Natural killer cell (primary cell): ENCODE data around the gene CHRD. TPM values are rescaled to one million over a fixed set of nuclear protein-coding genes. Genes with fewer than 3 reads are reported as not detected.

Experiments
- ATAC-seq, 3 donors: fragments of 150-1000 bp in 2 of 3; fragments of 200-7000 bp in 1 of 3; cut with Tn5 transposase; 1 replicate in 1 of 3; 2 replicates in 2 of 3; pipeline ENCODE4 v1.10.0; 2021; ENCODE audit warnings: mild to moderate bottlenecking in 2 of 3, moderate library complexity in 2 of 3
- DNase-seq, 2 donors: peaks; one replicate each; pipeline versions ENCODE4 v3.0.0 to v3.0.0-alpha.2; 2013 to 2021; ENCODE audit warnings: mixed read lengths in 1 of 2
- H3K27ac ChIP-seq: one replicate; pipeline ENCODE4 v1.5.1; 2013; ENCODE audit warnings: mild to moderate bottlenecking, low read length
- H3K27me3 ChIP-seq: one replicate; pipeline ENCODE4 v1.6.1; 2013; ENCODE audit warnings: low read length; ENCODE audit not compliant: control insufficient read depth, insufficient read depth
- H3K36me3 ChIP-seq: one replicate; pipeline ENCODE4 v1.6.1; 2013; ENCODE audit warnings: low read length; ENCODE audit not compliant: control insufficient read depth, insufficient read depth
- H3K4me1 ChIP-seq: one replicate; pipeline ENCODE4 v1.6.1; 2013; ENCODE audit warnings: low read length; ENCODE audit not compliant: control insufficient read depth, insufficient read depth
- H3K4me3 ChIP-seq: one replicate; pipeline ENCODE4 v1.5.1; 2013; ENCODE audit warnings: low read length
- H3K9me3 ChIP-seq: one replicate; pipeline ENCODE4 v1.6.1; 2013; ENCODE audit warnings: low read length; ENCODE audit not compliant: control insufficient read depth, insufficient read depth
- H3K27ac Mint-ChIP-seq, 2 donors: one replicate each; pipeline ENCODE4 v1.8.0; 2022; ENCODE audit warnings: mild to moderate bottlenecking in 2 of 2, mixed read lengths in 2 of 2, moderate library complexity in 1 of 2
- H3K27me3 Mint-ChIP-seq, 2 donors: one replicate each; pipeline ENCODE4 v1.8.0; 2022; ENCODE audit warnings: low read depth in 2 of 2, mixed read lengths in 2 of 2
- H3K36me3 Mint-ChIP-seq: one replicate; pipeline ENCODE4 v1.8.0; 2022; ENCODE audit warnings: mixed read lengths
- H3K4me1 Mint-ChIP-seq, 2 donors: one replicate each; pipeline ENCODE4 v1.8.0; 2022; ENCODE audit warnings: mixed read lengths in 2 of 2
- H3K4me3 Mint-ChIP-seq: one replicate; pipeline ENCODE4 v1.8.0; 2022; ENCODE audit warnings: mild to moderate bottlenecking, moderate library complexity, mixed read lengths
- H3K9me3 Mint-ChIP-seq, 2 donors: one replicate each; pipeline ENCODE4 v1.8.0; 2022; ENCODE audit warnings: mixed read lengths in 2 of 2
- WGBS: methylation state at CpG from one replicate; pipeline ENCODE4 v1.1.7; 2013; ENCODE audit warnings: missing lambda C conversion rate; ENCODE audit not compliant: insufficient coverage; 5-methylcytosine and 5-hydroxymethylcytosine counted together
- intact Hi-C: fragments of 100-400 bp; cut with micrococcal nuclease; formaldehyde crosslinking; loops from one replicate; pipeline ENCODE4 v1.14.2; 2022
- total RNA-seq, 4 donors: library from RNA; stranded (reverse); fragments of 120-200 nt in 1 of 4; gene quantifications; one replicate each; pipeline versions ENCODE4 v1.2.3 to v1.2.4, GENCODE V29; 2013 to 2022
- TF ChIP-seq, protein P1 (sequence below): fragments of 200-600 bp; IDR thresholded peaks from one replicate; pipeline ENCODE4 v1.8.0; 2022; ENCODE audit warnings: antibody characterized with exemption

CHRD gene
- total RNA-seq, 3 donors from 2014 or later (not counting 1 experiment from before 2014, with no cell fraction given): 0.78 TPM; not detected in 2

DNA sequence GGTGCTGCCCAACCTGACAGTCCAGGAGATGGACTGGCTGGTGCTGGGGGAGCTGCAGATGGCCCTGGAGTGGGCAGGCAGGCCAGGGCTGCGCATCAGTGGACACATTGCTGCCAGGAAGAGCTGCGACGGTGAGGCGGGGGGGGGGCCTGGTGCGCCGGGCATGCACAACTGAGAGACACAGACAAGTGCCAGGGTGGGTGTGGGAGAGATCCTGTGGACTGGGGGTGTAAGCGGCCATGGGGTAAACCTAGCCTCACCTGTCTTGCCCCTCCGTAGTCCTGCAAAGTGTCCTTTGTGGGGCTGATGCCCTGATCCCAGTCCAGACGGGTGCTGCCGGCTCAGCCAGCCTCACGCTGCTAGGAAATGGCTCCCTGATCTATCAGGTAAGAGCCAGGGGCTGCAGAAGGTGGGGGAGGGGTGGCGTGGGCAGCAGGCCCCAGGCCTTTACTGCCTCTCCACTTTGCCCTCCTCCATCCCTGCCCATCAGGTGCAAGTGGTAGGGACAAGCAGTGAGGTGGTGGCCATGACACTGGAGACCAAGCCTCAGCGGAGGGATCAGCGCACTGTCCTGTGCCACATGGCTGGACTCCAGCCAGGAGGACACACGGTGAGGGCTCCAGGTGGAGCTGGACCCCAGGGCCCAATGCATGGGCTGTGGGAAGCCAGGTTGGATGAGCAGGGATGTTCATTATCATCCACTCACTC lies 3.3 kb downstream of the CHRD start:
- WGBS: 90% methylated on average over 15 of the region's 15 CpGs
- no peak for ATAC-seq
- H3K27me3 ChIP-seq: peaks cover 23% of the 10 kb centered on the region
- H3K4me3 Mint-ChIP-seq: no peak overlapping the region
- H3K4me3 ChIP-seq: no peak overlapping the region
- H3K4me1 ChIP-seq: peaks cover 14% of the 10 kb centered on the region
- no peaks in the 10 kb centered on the region for H3K36me3 ChIP-seq
- no peaks in the 10 kb centered on the region for H3K36me3 Mint-ChIP-seq
- peaks cover 13 to 53% of the 10 kb centered on the region in 2 donors for H3K27me3 Mint-ChIP-seq
- TF ChIP-seq, protein P1, sequence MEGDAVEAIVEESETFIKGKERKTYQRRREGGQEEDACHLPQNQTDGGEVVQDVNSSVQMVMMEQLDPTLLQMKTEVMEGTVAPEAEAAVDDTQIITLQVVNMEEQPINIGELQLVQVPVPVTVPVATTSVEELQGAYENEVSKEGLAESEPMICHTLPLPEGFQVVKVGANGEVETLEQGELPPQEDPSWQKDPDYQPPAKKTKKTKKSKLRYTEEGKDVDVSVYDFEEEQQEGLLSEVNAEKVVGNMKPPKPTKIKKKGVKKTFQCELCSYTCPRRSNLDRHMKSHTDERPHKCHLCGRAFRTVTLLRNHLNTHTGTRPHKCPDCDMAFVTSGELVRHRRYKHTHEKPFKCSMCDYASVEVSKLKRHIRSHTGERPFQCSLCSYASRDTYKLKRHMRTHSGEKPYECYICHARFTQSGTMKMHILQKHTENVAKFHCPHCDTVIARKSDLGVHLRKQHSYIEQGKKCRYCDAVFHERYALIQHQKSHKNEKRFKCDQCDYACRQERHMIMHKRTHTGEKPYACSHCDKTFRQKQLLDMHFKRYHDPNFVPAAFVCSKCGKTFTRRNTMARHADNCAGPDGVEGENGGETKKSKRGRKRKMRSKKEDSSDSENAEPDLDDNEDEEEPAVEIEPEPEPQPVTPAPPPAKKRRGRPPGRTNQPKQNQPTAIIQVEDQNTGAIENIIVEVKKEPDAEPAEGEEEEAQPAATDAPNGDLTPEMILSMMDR: no peak
- peaks cover 0 to 20% of the 10 kb centered on the region in 2 donors for H3K4me1 Mint-ChIP-seq
- H3K9me3 Mint-ChIP-seq: no peaks in the 10 kb centered on the region
- no peak overlapping the region for H3K27ac ChIP-seq
- intact Hi-C loops: no loop called here
- no peak overlapping the region for H3K27ac Mint-ChIP-seq
- DNase-seq: no peak
- no peaks in the 10 kb centered on the region for H3K9me3 ChIP-seq

DNA sequence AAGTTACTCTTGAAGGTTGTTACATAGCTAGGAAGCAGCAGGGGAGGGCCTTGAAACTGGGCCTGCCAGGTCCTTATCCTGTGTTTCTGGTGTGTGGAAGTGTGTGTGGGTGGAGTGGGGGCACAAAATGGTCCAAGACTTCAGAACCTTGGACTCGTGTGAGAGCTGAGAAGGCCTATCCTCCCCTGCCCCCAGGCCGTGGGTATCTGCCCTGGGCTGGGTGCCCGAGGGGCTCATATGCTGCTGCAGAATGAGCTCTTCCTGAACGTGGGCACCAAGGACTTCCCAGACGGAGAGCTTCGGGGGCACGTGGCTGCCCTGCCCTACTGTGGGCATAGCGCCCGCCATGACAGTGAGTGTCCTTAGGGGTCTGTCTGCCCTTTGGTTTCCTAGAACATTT lies 4.5 kb downstream of the CHRD start:
- no peaks in the 10 kb centered on the region for H3K9me3 Mint-ChIP-seq
- no peak overlapping the region for H3K4me3 Mint-ChIP-seq
- peaks cover 1 to 44% of the 10 kb centered on the region in 2 donors for H3K27me3 Mint-ChIP-seq
- Histone ChIP-seq H3K27ac (no peak overlapping the region), H3K4me3 (no peak overlapping the region), H3K27me3 (peaks cover 19% of the 10 kb centered on the region), H3K9me3 (no peaks in the 10 kb centered on the region), H3K36me3 (no peaks in the 10 kb centered on the region), H3K4me1 (peaks cover 14% of the 10 kb centered on the region)
- intact Hi-C loops: no loop called here
- ATAC-seq: no peak
- no peak for DNase-seq
- no peaks in the 10 kb centered on the region for H3K36me3 Mint-ChIP-seq
- WGBS: 82% methylated on average over 9 of the region's 9 CpGs
- peaks cover 0 to 14% of the 10 kb centered on the region in 2 donors for H3K4me1 Mint-ChIP-seq
- H3K27ac Mint-ChIP-seq: no peak overlapping the region
- TF ChIP-seq, protein P1: no peak

DNA sequence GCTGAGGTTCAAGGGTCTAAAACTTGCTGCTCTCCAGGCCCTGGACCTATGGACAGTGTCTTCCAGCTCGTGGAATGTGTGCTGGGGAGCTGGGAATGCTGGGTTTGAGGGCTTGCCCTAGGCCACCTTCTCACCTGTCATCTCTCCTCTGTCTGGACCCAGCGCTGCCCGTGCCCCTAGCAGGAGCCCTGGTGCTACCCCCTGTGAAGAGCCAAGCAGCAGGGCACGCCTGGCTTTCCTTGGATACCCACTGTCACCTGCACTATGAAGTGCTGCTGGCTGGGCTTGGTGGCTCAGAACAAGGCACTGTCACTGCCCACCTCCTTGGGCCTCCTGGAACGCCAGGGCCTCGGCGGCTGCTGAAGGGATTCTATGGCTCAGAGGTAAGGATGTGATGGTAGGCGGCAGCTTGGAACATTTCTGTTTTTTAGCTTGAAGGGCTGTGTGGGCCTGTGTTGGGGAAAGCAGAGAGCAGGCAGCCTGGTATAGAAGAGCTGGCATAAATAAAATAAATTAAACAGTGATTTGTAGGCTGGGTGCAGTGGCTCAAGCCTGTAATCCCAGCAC lies 5.1 kb downstream of the CHRD start:
- H3K4me1 ChIP-seq: peaks cover 14% of the 10 kb centered on the region
- DNase-seq (no peak), ATAC-seq (no peak)
- no peaks in the 10 kb centered on the region for H3K9me3 ChIP-seq
- H3K36me3 Mint-ChIP-seq: no peaks in the 10 kb centered on the region
- intact Hi-C loops: no loop called here
- H3K36me3 ChIP-seq: no peaks in the 10 kb centered on the region
- H3K27me3 Mint-ChIP-seq: peaks cover 0 to 46% of the 10 kb centered on the region in 2 donors
- no peak overlapping the region for H3K27ac Mint-ChIP-seq
- H3K4me3 ChIP-seq: no peak overlapping the region
- H3K27ac ChIP-seq: no peak overlapping the region
- no peaks in the 10 kb centered on the region for H3K9me3 Mint-ChIP-seq
- peaks cover 18% of the 10 kb centered on the region for H3K27me3 ChIP-seq
- H3K4me1 Mint-ChIP-seq: peaks cover 0 to 11% of the 10 kb centered on the region in 2 donors
- WGBS: 81% methylated on average over 8 of the region's 8 CpGs
- TF ChIP-seq, protein P1: no peak
- no peak overlapping the region for H3K4me3 Mint-ChIP-seq
